HG02885 (cell line): Measurements from ENCODE around the gene FCER1G.
"Not testable (repeated sequence)": the region's sequence is repeated elsewhere in the genome, so short reads cannot be mapped to it uniquely, and the experiment has no call there.

Source experiments
- ATAC-seq: cut with Tn5 transposase; IDR thresholded peaks from one replicate; pipeline ENCODE4 v1.9.1; 2021; ENCODE audit warnings: mild to moderate bottlenecking; ENCODE audit not compliant: unreplicated experiment, poor library complexity

Gene FCER1G

DNA sequence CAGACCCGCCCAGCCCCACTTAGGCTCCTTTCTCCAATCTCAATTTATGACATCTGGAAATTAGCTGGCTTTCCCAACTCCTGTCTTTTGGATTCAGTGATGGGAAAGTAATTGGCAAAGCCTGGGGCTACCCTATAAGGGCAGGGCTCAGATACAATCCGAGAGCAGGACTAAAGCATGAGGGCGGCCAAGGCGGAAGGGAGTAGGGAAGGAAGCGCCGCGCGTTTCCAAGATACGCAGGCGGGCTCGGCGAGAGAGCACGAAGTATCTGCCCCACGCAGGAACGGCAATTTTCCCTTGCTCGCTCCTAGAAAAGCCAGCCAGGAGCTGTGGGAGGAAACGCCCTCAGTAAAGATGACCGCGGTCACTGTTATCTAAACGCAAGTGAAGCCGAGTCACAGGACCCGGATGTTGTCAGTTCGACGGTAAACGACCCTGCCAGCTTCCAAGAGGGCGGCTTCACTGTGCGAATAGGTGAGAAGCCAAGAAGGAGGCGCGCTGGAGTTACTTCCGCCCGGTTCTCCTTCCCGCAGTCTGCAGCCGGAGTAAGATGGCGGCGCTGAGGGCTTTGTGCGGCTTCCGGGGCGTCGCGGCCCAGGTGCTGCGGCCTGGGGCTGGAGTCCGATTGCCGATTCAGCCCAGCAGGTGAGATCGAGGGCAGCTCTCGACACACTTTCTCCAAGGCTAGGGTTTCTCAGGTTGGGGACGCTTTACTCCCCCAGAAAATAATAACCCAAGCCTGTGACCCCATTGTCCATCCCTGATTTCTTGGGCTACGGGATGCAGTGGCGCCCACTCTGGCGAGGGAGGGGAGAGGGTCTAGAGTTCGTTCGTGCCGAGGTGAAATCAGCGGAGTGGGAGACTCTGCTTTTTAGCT lies 13.0 kb upstream of the FCER1G start, which contains the start of gene NDUFS2:
Gene NDUFS2 (plus strand): TSS at position 532 of the 877 bp plus-strand sequence. CDS start 19 bp downstream, at position 551.
- ATAC-seq, result peak; percentile 98

DNA sequence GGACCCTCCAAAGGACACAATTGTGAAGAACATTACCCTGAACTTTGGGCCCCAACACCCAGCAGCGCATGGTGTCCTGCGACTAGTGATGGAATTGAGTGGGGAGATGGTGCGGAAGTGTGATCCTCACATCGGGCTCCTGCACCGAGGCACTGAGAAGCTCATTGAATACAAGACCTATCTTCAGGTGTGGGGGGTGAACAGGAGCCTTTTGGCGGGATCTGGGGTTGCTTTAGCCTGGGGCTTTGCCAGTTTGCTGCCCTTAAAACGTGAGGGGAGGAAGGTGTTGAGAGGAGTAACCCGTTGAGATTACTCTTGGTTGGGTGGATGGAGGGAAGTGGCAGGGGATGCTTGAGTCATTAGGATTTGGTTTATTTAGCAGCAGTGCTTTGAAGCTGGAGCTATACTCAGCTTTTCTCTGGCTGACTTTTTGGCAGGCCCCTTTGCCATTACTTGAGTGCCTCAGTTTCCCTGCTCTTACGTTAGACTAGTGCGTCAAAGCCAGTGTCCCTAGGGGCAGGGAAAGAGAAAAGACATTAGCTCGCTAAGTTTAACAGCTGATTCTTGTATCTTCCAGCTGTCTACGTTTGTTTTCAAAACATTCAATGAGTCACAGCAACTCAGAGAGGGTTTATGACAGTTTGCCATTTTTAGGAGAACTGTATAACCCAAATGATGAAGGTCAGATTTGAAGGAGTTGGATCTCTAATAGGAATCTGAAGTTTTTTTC lies 8.5 kb upstream of the FCER1G start:
- ATAC-seq, result no peak

DNA sequence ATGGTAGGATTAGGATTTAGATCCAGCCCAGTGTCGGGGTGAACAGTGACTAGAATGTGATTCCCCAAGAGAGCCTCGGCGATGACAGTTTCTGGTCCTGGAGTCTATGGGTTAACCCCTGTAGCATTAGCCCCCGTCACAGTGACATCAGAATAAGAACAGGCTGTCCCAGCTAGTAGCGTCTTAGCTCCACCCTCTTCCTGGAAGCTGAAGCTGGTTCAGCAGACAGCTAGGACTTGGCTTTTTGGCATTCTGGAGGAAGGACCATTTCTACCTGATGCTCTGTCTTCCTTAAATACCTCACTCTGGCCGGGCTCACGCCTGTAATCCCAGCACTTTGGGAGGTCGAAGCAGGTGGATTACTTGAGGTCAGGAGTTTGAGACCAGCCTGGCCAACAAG lies 7.9 kb upstream of the FCER1G start:
- ATAC-seq, result no peak

DNA sequence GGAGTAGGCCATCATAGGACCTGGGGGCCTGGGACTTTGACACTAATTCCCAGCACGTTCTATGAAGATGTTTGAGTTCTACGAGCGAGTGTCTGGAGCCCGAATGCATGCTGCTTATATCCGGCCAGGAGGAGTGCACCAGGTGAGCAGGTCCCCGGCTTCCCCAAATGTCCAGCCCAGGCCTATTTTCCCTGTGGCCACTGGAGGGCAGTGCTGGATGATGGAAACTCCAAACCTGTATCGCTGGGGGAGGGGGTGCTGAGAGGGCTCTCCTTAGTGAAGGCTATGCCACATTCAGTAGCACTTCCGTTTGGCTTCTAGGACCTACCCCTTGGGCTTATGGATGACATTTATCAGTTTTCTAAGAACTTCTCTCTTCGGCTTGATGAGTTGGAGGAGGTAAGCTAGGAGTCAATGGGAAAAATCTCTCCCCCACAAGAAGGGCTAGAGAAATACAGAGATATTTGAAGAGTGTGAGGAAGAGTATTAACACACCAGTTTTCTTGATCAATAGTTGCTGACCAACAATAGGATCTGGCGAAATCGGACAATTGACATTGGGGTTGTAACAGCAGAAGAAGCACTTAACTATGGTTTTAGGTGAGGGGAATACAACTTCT lies 5.2 kb upstream of the FCER1G start:
- peak; percentile 57 for ATAC-seq

DNA sequence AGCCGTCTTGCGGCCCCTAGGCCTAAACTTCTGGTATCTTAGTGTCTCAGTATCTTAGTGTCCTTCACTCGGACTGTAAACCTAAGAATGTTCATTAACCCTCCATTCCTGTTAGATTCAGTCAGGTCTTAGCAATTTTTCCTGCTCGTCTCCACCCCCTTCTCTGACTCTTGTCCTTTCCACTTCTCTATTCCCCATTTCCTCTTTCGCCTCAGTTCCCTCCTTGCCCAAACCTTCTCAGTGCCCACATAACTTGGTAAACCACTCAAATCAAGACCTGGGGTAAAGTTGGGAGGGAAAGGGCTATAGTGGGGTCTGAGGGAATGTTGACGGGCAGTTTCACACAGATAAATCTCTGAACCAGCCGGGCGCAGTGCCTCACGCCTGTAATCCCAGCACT lies 726 bp upstream of the FCER1G start:
- no peak for ATAC-seq

DNA sequence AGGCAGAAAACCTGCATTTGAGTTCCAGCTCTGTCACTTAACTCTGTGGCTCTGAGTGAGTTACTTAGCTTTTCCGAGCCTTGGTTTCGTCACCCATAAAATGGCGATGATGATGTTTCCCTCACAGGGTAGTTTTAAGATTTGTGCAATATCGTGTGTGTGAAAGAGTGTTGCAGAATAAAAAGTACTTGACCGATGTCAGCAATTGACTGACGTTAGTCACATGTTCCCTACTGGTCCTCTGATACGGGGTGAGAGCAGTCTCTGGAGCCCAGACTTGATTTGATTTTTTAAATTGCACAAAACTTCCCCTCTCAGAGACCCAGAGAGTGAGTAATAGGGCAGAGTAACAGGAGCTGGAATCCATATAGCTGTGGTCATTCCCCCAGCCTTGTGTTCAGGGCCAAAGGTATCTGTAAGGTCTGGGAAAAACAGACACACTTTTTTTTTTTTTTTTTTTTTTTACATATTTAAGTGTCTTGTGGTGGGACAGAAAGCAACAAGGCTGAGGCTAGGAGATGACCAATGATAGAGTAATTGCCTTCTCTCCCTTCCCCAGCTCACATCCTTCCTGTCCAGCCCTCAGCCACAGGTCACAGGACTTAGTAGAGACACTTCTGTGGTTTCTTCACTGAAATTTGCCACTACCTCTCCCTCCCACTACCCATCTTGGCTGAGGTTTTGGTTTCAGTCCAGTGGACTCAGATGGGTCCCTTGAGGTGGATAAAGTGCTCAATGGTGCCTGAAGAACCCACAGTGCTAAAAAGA lies 2.0 kb downstream of the FCER1G start:
- peak; percentile 85 for ATAC-seq

DNA sequence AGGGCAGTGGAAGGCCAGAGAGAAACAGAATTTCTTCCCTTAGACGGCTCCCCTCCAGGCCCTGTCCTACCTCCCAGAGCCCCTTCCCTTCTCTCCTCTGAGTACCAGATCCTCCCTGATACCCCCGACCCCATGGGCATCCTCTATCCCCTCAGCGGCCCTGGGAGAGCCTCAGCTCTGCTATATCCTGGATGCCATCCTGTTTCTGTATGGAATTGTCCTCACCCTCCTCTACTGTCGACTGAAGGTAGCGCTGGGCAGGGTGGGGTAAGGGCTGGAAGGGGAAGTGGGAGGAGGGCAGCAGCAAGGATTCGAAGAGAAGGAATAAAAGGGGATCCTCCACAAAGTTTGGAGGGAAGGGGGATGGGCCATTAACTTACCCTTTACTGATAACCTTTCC lies 2.7 kb downstream of the FCER1G start:
- ATAC-seq, result no peak

DNA sequence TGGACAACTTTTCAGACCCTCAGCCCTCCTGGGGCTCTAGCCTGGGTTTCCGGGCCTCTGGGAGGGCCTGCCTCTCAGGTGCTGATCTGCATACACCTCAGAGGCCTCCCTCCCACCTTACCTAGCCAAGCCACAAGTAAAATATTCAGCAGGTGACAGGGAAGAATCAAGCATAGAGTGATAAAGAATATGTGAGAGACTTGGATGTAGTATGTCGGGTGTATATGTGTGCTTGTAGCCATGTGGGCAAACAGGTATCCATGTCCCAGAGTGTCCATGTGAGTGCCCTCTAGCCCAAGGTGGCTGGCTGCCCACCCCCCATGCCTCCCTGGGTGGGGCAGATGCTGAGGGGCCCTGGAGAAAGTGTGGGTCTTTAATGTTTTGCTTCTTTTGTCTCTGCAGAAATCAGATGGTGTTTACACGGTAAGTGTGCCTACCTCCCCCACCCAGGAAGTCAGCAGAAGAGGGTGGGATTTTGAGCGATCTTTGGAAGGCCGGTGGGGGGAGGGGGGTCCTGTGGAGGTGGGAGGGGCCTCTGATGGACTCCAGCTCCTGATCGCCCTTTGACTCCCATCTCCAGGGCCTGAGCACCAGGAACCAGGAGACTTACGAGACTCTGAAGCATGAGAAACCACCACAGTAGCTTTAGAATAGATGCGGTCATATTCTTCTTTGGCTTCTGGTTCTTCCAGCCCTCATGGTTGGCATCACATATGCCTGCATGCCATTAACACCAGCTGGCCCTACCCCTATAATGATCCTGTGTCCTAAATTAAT lies 3.4 kb downstream of the FCER1G start:
- no peak for ATAC-seq

DNA sequence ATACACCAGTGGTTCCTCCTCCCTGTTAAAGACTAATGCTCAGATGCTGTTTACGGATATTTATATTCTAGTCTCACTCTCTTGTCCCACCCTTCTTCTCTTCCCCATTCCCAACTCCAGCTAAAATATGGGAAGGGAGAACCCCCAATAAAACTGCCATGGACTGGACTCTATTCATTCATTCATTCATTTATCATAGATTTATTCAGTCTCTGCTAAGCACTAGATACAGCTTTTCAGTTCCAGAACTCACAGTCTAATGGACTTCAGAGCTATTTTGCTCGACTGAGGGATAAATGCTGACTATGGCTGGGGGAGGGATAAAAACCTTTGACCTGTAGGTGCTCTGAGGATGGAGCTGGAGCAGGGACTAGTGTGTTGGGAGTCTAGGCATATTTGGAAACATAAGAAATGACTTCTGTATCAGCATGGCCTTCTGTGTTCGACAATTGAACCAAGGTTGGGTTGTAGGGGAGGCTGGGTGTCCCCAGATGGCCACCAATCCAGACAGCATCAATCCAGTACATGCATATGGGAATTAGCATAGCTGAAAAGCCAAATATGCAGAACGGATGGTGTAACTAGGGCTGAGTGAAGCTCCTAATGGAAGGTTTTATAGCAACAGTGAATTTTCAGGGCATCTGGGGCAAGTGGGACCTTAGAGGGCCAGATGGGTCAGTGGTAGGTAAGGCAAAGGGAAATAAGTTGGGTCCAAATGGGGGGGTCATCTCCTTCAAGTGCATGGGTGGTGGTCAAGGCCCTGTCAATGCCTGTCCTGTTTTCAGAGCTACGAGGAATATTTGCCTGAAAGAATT lies 4.2 kb downstream of the FCER1G start:
- ATAC-seq, result no peak

DNA sequence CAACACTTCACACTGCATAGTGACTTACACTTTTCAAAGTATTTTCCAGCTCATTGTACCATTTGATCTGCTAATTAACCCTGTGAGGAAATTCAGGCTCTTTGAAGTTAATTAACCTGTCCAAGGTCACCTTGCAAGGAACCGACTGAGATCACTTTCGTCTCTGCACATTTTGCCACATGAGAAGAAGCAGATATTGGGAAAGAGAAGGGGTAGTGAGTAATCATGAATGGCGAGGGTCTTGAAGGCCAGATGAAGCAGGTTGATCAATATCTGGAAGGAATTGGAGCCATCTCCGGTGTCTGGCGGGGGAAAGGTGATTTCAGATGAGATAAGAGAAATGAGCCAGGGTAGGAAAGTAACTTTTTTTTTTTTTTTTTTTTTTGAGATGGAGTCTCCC lies 4.9 kb downstream of the FCER1G start:
- no peak for ATAC-seq

DNA sequence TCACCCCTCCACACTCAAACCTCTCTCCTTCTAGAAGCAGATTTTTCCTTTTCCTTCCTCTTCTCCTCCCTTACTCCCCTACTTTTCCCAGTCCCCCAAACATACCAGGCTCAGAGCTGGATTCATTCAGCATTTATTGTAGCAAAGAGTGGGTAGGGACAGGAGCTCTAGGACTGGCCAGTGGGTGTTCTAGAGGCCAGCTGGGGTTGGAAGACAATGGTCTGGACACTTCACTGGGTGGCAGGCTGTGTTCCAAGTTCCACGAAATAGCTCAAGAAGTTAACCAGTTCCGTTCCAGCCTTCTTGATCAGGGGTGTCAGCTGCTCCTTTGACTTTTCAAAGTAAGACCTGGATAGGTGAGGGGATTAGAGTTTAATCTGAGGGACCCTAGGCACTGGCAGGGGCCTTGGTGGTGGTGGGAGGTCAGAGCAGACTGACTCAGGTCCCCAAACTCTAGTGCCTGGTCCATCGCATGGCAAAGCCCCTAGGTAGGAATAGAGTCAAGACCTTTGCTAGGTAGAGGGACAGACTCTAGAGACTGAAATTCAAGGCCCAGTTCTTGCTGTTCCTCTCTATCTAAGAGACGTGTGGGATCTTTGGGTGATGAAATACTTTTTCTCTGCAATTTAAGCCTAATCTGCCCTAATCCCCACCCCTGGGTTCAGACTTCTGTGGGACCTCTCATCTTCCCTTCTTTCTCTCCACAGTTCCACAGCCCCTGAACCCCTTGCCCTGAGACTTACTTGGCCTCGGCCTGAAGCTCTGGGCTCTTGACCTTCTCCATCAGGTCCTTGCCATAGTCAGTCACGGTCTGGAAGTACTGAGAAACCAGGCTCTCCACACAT lies 7.3 kb downstream of the FCER1G start:
- ATAC-seq, result no peak

DNA sequence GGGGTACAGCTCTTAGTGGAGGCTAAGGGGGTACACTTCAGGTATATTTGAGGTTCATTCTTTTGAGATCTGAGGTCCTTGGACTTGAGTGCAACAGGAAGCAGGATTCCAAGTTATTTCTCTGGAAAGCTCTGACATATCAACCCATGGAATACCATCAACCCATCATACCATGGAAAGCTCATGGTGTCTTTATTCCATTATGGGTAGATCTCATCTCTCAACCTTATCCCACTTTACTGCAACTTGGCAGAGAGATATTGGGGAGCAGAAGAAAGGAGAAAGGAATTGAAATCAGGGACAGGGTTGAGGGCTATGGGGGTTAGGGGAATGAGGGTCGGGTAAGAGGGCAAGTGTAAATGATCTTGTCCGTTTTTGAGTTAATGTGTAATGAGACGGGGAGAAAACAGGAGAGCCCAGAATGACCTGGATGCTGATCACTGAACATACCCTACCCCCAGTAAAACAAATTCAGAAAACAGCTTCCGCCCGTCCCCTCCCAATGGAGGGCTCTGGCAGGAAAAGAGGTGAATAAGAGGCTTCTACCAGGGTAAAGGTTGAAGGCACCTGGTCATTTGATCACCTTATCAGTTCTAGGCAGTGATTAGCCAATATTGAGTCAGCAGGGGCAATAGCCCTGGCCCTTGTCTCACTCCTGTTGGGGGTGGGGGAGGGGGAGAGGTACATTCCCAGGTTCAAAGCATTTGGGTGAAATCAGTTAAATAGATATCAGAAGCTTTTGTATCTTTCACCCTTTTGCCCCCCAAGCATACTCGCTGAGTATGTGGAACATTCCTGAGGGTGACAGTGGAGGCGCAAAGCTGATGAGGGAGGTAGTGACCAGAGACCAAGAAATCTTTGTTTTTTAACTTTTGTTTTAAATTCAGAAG lies 9.0 kb downstream of the FCER1G start:
- no peak for ATAC-seq

DNA sequence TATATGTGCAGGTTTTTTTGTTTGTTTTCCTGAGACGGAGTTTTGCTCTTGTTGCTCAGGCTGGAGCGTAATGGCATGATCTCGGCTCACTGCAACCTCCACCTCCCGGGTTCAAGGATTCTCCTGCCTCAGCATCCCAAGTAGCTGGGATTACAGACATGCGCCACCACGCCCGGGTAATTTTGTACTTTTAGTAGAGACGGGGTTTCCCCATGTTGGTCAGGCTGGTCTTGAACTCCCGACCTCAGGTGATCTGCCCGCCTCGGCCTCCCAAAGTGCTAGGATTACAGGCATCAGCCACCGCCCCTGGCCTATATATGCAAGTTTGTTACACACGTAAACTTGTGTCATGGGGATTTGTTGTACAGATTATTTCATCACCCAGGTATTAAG lies 9.6 kb downstream of the FCER1G start:
- not testable (repeated sequence) for ATAC-seq

DNA sequence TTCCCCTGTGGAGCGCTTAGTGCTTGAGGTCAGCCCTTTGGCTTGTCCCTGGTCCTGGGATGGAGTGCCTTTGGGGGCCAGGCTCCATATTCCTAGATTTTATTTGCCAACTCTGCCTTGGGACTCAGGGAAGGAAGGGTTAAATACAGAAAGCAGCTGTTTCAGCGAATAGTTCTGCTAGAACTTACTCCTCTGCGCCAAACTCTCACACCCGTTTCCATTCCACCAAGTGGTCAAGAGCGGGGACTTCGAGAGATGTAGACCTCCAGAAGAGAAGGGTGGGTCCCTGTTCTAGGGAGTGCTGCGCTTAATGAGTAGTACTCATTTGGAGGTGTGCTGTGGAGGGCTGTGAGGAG lies 10.1 kb downstream of the FCER1G start:
- ATAC-seq, result no peak

DNA sequence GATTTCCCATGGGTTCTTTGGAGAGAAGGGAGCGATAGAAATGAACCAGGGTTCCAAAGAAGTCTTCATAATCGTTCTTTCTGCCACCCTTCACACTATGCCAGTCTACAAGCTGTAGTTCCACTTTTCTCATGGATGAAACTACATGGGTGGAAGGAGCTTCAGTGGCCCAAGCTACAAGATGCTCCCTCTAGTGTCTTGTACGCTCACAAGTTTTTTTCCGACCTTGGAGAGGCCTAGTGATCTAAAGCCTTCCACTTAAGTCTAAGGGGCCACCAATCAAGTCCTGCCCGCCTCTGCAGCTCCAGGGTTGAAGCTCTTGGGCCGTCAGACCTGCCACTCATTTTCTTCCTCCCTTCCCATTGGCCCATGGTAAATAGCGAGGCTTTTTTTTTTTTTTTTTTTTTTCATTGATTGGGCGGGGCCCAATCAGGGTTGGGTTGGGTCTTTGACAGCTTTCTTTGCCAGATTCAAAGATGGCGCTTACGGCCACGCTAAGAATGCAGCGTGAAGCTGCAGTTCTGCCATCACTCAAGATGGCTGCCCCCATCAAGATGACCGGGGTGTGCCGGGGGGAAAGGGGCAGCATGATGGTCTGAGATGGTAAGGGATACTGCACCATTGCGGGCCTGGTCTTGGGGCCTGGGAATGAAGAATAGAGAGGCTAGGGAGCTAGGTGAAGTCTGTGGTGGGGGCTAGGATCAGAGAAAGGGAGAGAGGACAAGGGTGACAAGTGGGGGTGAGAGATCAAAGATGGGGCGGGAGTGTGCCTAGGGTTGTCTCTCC lies 10.6 kb downstream of the FCER1G start, which contains the start of gene TOMM40L:
Gene TOMM40L (plus strand): TSS at position 527 of the 786 bp plus-strand sequence. CDS start 430 bp downstream, outside the sequence.
- ATAC-seq, result peak; percentile 96

DNA sequence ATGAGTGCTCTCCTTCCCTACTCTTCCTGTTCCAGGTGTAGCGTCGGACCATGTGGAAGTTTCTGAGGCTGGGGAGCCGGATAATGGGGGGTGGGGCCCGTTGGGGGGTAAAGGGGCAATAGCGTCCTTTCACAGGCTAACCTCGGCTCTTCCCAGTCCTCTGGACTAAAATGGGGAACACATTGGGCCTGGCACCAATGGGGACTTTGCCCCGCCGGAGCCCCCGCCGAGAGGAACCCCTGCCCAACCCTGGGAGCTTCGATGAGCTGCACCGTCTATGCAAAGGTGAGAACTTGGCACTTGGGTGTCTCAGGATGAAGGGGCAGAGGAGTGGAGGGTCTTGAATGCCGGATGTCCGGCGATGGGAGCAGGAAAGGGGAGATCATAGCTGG lies 11.2 kb downstream of the FCER1G start:
- ATAC-seq, result no peak
